HCT116 (cell line): Measurements from ENCODE around the gene SERAC1. TPM values are rescaled to one million over a fixed set of nuclear protein-coding genes. Genes with fewer than 3 reads are reported as not detected.

ENCODE experiments used
- ATAC-seq: fragments of 200-7000 bp; cut with Tn5 transposase; 2 replicates; pipeline ENCODE4 v1.9.1; 2020; ENCODE audit warnings: mild to moderate bottlenecking, moderate library complexity
- BruUV-seq: library from RNA; stranded (reverse); fragments of 400-500 nt; replicated peaks from 2 replicates; lab custom pipeline; 2021; lab: Mats Ljungman, UMichigan
- CTCF ChIA-PET: fragments of 300-600 bp; sonication (Branson Sonifier 250); formaldehyde crosslinking; loops from one replicate; lab custom pipeline; 2021; ENCODE audit warnings: antibody characterized with exemption; lab: Charles Lee
- POLR2A ChIA-PET: fragments of 300-600, 350-600 bp; sonication (Branson Sonifier 250); formaldehyde crosslinking; loops from one replicate; lab custom pipeline; 2021; ENCODE audit warnings: antibody characterized with exemption; lab: Charles Lee
- RAD21 ChIA-PET, 2 experiments: fragments of 300-600 bp; sonication (Branson Sonifier 250); formaldehyde crosslinking; loops; one replicate each; lab custom pipeline; 2023; ENCODE audit warnings: low total read pairs in 2 of 2; ENCODE audit not compliant: uncharacterized antibody in 2 of 2, unreplicated experiment in 2 of 2, low non-redundant PET in 1 of 2; lab: Charles Lee
- DNase-seq: peaks from one replicate; pipeline ENCODE4 v3.0.0-alpha.2; 2010; ENCODE audit warnings: low read depth, low spot score
- H2AFZ ChIP-seq: fragments of 200-600 bp; shearing (Covaris generic), sonication (generic); 2 replicates; pipeline ENCODE4 v1.6.1; 2017; ENCODE audit warnings: low read depth, mixed run types, mixed read lengths, antibody characterized with exemption, low read length; ENCODE audit not compliant: poor library complexity, severe bottlenecking
- H3K27ac ChIP-seq: 2 replicates; pipeline ENCODE4 v1.5.1; 2012; ENCODE audit warnings: low read depth, low read length
- H3K27me3 ChIP-seq: fragments of 200-600 bp; sonication (generic); 2 replicates; pipeline ENCODE4 v1.6.1; 2016; ENCODE audit warnings: mixed run types, low read length, mixed read lengths; ENCODE audit not compliant: insufficient read depth
- H3K36me3 ChIP-seq, 2 experiments: fragments of 200-500 bp in 1 of 2; fragments of 200-600 bp in 1 of 2; sonication (Bioruptor generic) in 1 of 2; sonication (generic) in 1 of 2; 2 replicates each; pipeline versions ENCODE4 v1.5.1 to v1.6.1; 2014 to 2016; ENCODE audit warnings: low read length in 2 of 2, inconsistent platforms in 1 of 2, mixed read lengths in 1 of 2, mixed run types in 1 of 2; ENCODE audit not compliant: insufficient read depth in 2 of 2, control insufficient read depth in 1 of 2
- H3K4me1 ChIP-seq, 2 experiments: fragments of 200-600 bp in 1 of 2; sonication (generic) in 1 of 2; 2 replicates each; pipeline versions ENCODE4 v1.5.1 to v1.6.1; 2012 to 2017; ENCODE audit warnings: low read length in 2 of 2, inconsistent platforms in 1 of 2, mild to moderate bottlenecking in 1 of 2, mixed read lengths in 1 of 2, mixed run types in 1 of 2, moderate library complexity in 1 of 2; ENCODE audit not compliant: insufficient read depth in 2 of 2, control insufficient read depth in 1 of 2
- H3K4me2 ChIP-seq: fragments of 200-600 bp; sonication (generic); 2 replicates; pipeline ENCODE4 v1.6.1; 2017; ENCODE audit warnings: mixed run types, low read length, mixed read lengths
- H3K4me3 ChIP-seq, 2 experiments: fragments of 200-600 bp in 1 of 2; sonication (generic) in 1 of 2; replicated peaks in 1 of 2; 2 replicates each; pipeline ENCODE4 v1.5.1; 2011 to 2016; ENCODE audit warnings: low read length in 2 of 2, control low read depth in 1 of 2, low read depth in 1 of 2, mild to moderate bottlenecking in 1 of 2, mixed read lengths in 1 of 2, mixed run types in 1 of 2
- H3K79me2 ChIP-seq: fragments of 200-600 bp; sonication (generic); 2 replicates; pipeline ENCODE4 v1.6.1; 2017; ENCODE audit warnings: mild to moderate bottlenecking, mixed run types, low read length, moderate library complexity, mixed read lengths; ENCODE audit not compliant: insufficient read depth
- H3K9ac ChIP-seq: fragments of 200-600 bp; sonication (generic); 2 replicates; pipeline ENCODE4 v1.6.1; 2016; ENCODE audit warnings: low read length, mixed read lengths
- H3K9me2 ChIP-seq: fragments of 200-600 bp; sonication (generic), shearing (Covaris generic); 2 replicates; pipeline ENCODE4 v1.6.1; 2017; ENCODE audit warnings: mixed run types, mild to moderate bottlenecking, moderate library complexity; ENCODE audit not compliant: insufficient read depth
- H3K9me3 ChIP-seq, 2 experiments: fragments of 200-500 bp in 1 of 2; fragments of 200-600 bp in 1 of 2; sonication (Bioruptor generic) in 1 of 2; sonication (generic) in 1 of 2; 2 replicates each; pipeline ENCODE4 v1.6.1; 2014 to 2017; ENCODE audit warnings: low read length in 2 of 2, mixed read lengths in 2 of 2, inconsistent platforms in 1 of 2, low read depth in 1 of 2, mild to moderate bottlenecking in 1 of 2, mixed run types in 1 of 2, moderate library complexity in 1 of 2; ENCODE audit not compliant: control insufficient read depth in 1 of 2, insufficient read depth in 1 of 2
- H4K20me1 ChIP-seq: fragments of 200-600 bp; sonication (generic), shearing (Covaris generic); 2 replicates; pipeline ENCODE4 v1.6.1; 2017; ENCODE audit warnings: mixed run types, mild to moderate bottlenecking, moderate library complexity; ENCODE audit not compliant: insufficient read depth
- ATF3 ChIP-seq: IDR thresholded peaks from 2 replicates; pipeline ENCODE4 v1.6.1; 2012
- CEBPB ChIP-seq: IDR thresholded peaks from 2 replicates; pipeline ENCODE4 v1.6.1; 2012; ENCODE audit warnings: low read depth
- CTCF ChIP-seq, 3 experiments: fragments of 200-600 bp in 1 of 3; sonication (generic) in 1 of 3; IDR thresholded peaks in 2 of 3; conservative IDR thresholded peaks in 1 of 3; 2 replicates each; pipeline ENCODE4 v1.5.1; 2012 to 2017; ENCODE audit warnings: low read depth in 2 of 3, low read length in 2 of 3, antibody characterized with exemption in 1 of 3, borderline replicate concordance in 1 of 3, control low read depth in 1 of 3, mild to moderate bottlenecking in 1 of 3, mixed read lengths in 1 of 3, mixed run types in 1 of 3, moderate library complexity in 1 of 3; ENCODE audit not compliant: insufficient read depth in 1 of 3
- EGR1 ChIP-seq: IDR thresholded peaks from 2 replicates; pipeline ENCODE4 v1.6.1; 2012; ENCODE audit warnings: low read depth
- ELF1 ChIP-seq: IDR thresholded peaks from 2 replicates; pipeline ENCODE4 v1.6.1; 2012; ENCODE audit warnings: low read depth, borderline replicate concordance
- EZH2 ChIP-seq: fragments of 200-600 bp; sonication (generic); IDR thresholded peaks from 2 replicates; pipeline ENCODE4 v1.6.1; 2017; ENCODE audit warnings: antibody characterized with exemption, mixed run types
- FOSL1 ChIP-seq: IDR thresholded peaks from 2 replicates; pipeline ENCODE4 v1.6.1; 2012; ENCODE audit warnings: low read depth
- MAX ChIP-seq: IDR thresholded peaks from 2 replicates; pipeline ENCODE4 v1.6.1; 2012
- RAD21 ChIP-seq: IDR thresholded peaks from 2 replicates; pipeline ENCODE4 v1.6.1; 2012; ENCODE audit warnings: low read depth, mild to moderate bottlenecking
- SRF ChIP-seq: IDR thresholded peaks from 2 replicates; pipeline ENCODE4 v1.6.1; 2012; ENCODE audit warnings: low read depth
- YY1 ChIP-seq: IDR thresholded peaks from 2 replicates; pipeline ENCODE4 v1.6.1; 2011; ENCODE audit warnings: low read length, low read depth, moderate library complexity, mild to moderate bottlenecking; ENCODE audit not compliant: insufficient replicate concordance; ENCODE audit errors: extremely low read depth
- ZBTB33 ChIP-seq: IDR thresholded peaks from 2 replicates; pipeline ENCODE4 v1.6.1; 2011; ENCODE audit warnings: mild to moderate bottlenecking, low read length, moderate library complexity; ENCODE audit not compliant: insufficient replicate concordance; ENCODE audit errors: extremely low read depth
- intact Hi-C: fragments of 100-400 bp; cut with micrococcal nuclease; formaldehyde crosslinking; loops from 2 replicates; pipeline ENCODE4 v1.10.0; 2022
- total RNA-seq: library from RNA; stranded (reverse); gene quantifications from one replicate; pipeline ENCODE4 v1.2.1, GENCODE V29; 2021; ENCODE audit not compliant: unreplicated experiment

The SERAC1 gene
- total RNA-seq, 1 experiment from 2014 or later: 7.6 TPM

GRCh38 chr6:158085261-158086053 is 82.6 kb downstream of the SERAC1 start:
- intact Hi-C loops: no loop called here
- Histone ChIP-seq H3K9ac (no peak overlapping the region), H3K4me2 (no peak overlapping the region), H3K4me3 (no peak overlapping the region), H3K36me3 (peaks cover 13 to 34% of the 10 kb centered on the region in 2 experiments; a peak in 3 of 4 replicates)
- ATAC-seq: no peak
- no peak for TF ChIP-seq RAD21
- TF ChIP-seq SRF: no peak
- no peak for TF ChIP-seq CTCF (IDR thresholded peaks at IDR 0.05 in 2 of 3, conservative IDR thresholded peaks at IDR 0.05 in 1 of 3; ENCODE audit: borderline replicate concordance in 1 of 3, insufficient read depth in 1 of 3, low read depth in 2 of 3, low read length in 2 of 3)
- no peak for TF ChIP-seq YY1
- TF ChIP-seq ELF1: no peak
- no peak for TF ChIP-seq ATF3
- no peak for TF ChIP-seq EGR1
- TF ChIP-seq CEBPB: no peak
- TF ChIP-seq MAX: no peak
- no peak for TF ChIP-seq ZBTB33
- no peak for TF ChIP-seq EZH2
- TF ChIP-seq FOSL1: no peak
- TF ChIP-seq, all 23 proteins: peak for 0
- ChIA-PET RAD21 (no interaction called here), CTCF (no interaction called here), POLR2A (no interaction called here)
- H3K4me1 ChIP-seq: no peaks in the 10 kb centered on the region
- no TSS peak for BruUV-seq
- no peak overlapping the region for H2AFZ ChIP-seq
- no peak overlapping the region for H3K27ac ChIP-seq
- no peaks in the 10 kb centered on the region for H4K20me1 ChIP-seq
- no peaks in the 10 kb centered on the region for H3K9me2 ChIP-seq
- H3K9me3 ChIP-seq: no peaks in the 10 kb centered on the region
- H3K27me3 ChIP-seq: no peaks in the 10 kb centered on the region
- DNase-seq: no peak
- H3K79me2 ChIP-seq: no peaks in the 10 kb centered on the region
